OCI-LY1 (cell line): ENCODE measurements around the gene UCN3.

Experiments used
- H2AFZ ChIP-seq: fragments of 200-600 bp; sonication (generic), shearing (Covaris generic); 2 replicates; pipeline ENCODE4 v1.6.0; 2014; ENCODE audit warnings: antibody characterized with exemption, mild to moderate bottlenecking, low read length
- H3F3A ChIP-seq: fragments of 200-600 bp; sonication (generic), shearing (Covaris generic); 2 replicates; pipeline ENCODE4 v1.6.0; 2014; ENCODE audit warnings: mild to moderate bottlenecking, antibody characterized with exemption, low read length, moderate library complexity; ENCODE audit not compliant: insufficient read depth
- H3K27ac ChIP-seq: fragments of 200-600 bp; sonication (generic); 2 replicates; pipeline ENCODE4 v1.5.1; 2014; ENCODE audit warnings: low read length, mixed run types, mild to moderate bottlenecking, low read depth; ENCODE audit not compliant: poor library complexity, severe bottlenecking
- H3K27me3 ChIP-seq: fragments of 200-600 bp; sonication (generic); 2 replicates; pipeline ENCODE4 v1.6.0; 2014; ENCODE audit warnings: antibody characterized with exemption, mild to moderate bottlenecking, low read length, moderate library complexity; ENCODE audit not compliant: insufficient read depth
- H3K36me3 ChIP-seq: fragments of 200-600 bp; sonication (generic); 2 replicates; pipeline ENCODE4 v1.6.1; 2014; ENCODE audit warnings: mild to moderate bottlenecking, antibody characterized with exemption, low read length, moderate library complexity, mixed read lengths; ENCODE audit not compliant: insufficient read depth
- H3K4me1 ChIP-seq: fragments of 200-600 bp; sonication (generic); 2 replicates; pipeline ENCODE4 v1.5.1; 2014; ENCODE audit warnings: mild to moderate bottlenecking, low read length, moderate library complexity; ENCODE audit not compliant: insufficient read depth, severe bottlenecking
- H3K4me2 ChIP-seq: fragments of 200-600 bp; sonication (generic), shearing (Covaris generic); 2 replicates; pipeline ENCODE4 v1.6.1; 2014; ENCODE audit warnings: low read length
- H3K4me3 ChIP-seq: fragments of 200-600 bp; sonication (generic); 2 replicates; pipeline ENCODE4 v1.5.1; 2014; ENCODE audit warnings: low read length, low read depth, mild to moderate bottlenecking, mixed read lengths; ENCODE audit not compliant: poor library complexity, severe bottlenecking
- H3K79me2 ChIP-seq: fragments of 200-600 bp; shearing (Covaris generic); 2 replicates; pipeline ENCODE4 v1.6.1; 2016; ENCODE audit warnings: mixed run types, low read length, mixed read lengths; ENCODE audit not compliant: insufficient read depth
- H3K9ac ChIP-seq: fragments of 200-600 bp; sonication (generic), shearing (Covaris generic); 2 replicates; pipeline ENCODE4 v1.6.1; 2014; ENCODE audit warnings: mild to moderate bottlenecking, low read length, mixed read lengths
- H3K9me2 ChIP-seq: fragments of 200-600 bp; sonication (generic), shearing (Covaris generic); 2 replicates; pipeline ENCODE4 v1.6.1; 2014; ENCODE audit warnings: low read depth, mild to moderate bottlenecking, low read length, mixed read lengths
- H3K9me3 ChIP-seq: fragments of 200-600 bp; shearing (Covaris generic); 2 replicates; pipeline ENCODE4 v1.6.1; 2014; ENCODE audit warnings: low read length, mixed read lengths
- H4K20me1 ChIP-seq: fragments of 200-600 bp; sonication (generic), shearing (Covaris generic); 2 replicates; pipeline ENCODE4 v1.6.0; 2016; ENCODE audit warnings: mild to moderate bottlenecking, low read length; ENCODE audit not compliant: insufficient read depth
- EZH2 ChIP-seq: fragments of 200-600 bp; sonication (generic), shearing (Covaris generic); IDR thresholded peaks from 2 replicates; pipeline ENCODE4 v1.8.0; 2017; ENCODE audit warnings: borderline replicate concordance, mixed run types, mild to moderate bottlenecking, antibody characterized with exemption, low read length, moderate library complexity, mixed read lengths
- TF ChIP-seq, protein P1 (sequence below): fragments of 200-600 bp; sonication (generic), shearing (Covaris generic); IDR thresholded peaks from 2 replicates; pipeline ENCODE4 v1.5.1; 2017; ENCODE audit warnings: mild to moderate bottlenecking, antibody characterized with exemption, low read length, moderate library complexity, mixed read lengths

The UCN3 gene

DNA sequence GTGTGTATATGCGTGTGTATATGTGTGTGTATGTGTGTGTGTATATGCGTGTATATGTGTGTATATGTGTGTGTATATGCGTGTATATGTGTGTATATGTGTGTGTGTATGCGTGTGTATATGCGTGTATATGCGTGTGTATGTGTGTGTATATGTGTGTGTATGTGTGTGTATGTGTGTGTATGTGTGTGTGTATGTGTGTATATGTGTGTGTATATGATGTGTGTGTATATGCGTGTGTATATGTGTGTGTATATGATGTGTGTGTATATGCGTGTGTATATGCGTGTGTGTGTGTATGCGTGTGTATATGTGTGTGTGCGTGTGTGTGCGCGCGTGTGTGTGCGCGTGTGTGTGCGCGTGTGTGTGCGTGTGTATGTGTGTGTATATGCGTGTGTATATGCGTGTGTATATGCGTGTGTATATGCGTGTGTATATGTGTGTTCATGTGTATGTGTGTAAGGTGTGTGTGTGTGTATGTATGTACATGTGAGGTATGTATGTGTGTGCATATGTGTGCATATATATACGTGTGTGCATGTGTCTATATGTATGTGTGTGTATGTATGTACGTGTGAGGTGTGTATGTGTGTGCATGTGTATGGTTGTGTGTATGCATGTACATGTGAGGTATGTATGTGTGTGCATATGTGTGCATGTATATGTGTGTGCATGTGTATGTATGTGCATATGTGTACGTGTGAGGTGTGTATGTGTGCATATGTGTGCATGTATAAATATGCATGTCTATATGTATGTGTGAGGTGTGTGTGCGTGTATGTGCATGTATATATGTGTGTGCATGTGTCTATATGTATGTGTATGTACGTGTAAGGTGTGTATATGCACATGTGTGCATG lies 6.0 kb downstream of the UCN3 start:
- H3K79me2 ChIP-seq: no peaks in the 10 kb centered on the region
- H3K9me3 ChIP-seq: no peaks in the 10 kb centered on the region
- H4K20me1 ChIP-seq: no peaks in the 10 kb centered on the region
- H3K9me2 ChIP-seq: no peaks in the 10 kb centered on the region
- no peak overlapping the region for H2AFZ ChIP-seq
- peaks cover 3% of the 10 kb centered on the region; the same call in 1 of the 2 replicates for H3F3A ChIP-seq
- no peak overlapping the region for H3K9ac ChIP-seq
- no peak overlapping the region for H3K4me2 ChIP-seq
- H3K36me3 ChIP-seq: no peaks in the 10 kb centered on the region
- TF ChIP-seq, protein P1, sequence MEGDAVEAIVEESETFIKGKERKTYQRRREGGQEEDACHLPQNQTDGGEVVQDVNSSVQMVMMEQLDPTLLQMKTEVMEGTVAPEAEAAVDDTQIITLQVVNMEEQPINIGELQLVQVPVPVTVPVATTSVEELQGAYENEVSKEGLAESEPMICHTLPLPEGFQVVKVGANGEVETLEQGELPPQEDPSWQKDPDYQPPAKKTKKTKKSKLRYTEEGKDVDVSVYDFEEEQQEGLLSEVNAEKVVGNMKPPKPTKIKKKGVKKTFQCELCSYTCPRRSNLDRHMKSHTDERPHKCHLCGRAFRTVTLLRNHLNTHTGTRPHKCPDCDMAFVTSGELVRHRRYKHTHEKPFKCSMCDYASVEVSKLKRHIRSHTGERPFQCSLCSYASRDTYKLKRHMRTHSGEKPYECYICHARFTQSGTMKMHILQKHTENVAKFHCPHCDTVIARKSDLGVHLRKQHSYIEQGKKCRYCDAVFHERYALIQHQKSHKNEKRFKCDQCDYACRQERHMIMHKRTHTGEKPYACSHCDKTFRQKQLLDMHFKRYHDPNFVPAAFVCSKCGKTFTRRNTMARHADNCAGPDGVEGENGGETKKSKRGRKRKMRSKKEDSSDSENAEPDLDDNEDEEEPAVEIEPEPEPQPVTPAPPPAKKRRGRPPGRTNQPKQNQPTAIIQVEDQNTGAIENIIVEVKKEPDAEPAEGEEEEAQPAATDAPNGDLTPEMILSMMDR: no peak
- no peak for TF ChIP-seq EZH2
- H3K27ac ChIP-seq: no peak overlapping the region
- no peaks in the 10 kb centered on the region for H3K4me1 ChIP-seq
- no peak overlapping the region for H3K4me3 ChIP-seq
- H3K27me3 ChIP-seq: no peaks in the 10 kb centered on the region; the same call in 1 of the 2 replicates

GRCh38 chr10:5373307-5373706 lies 8.5 kb downstream of the UCN3 start:
- Histone ChIP-seq H3K27ac (no peak overlapping the region), H3K9me3 (no peaks in the 10 kb centered on the region), H3K4me3 (no peak overlapping the region), H2AFZ (no peak overlapping the region), H3K27me3 (no peaks in the 10 kb centered on the region; the same call in 1 of the 2 replicates), H3K4me2 (no peak overlapping the region), H3K36me3 (no peaks in the 10 kb centered on the region), H3K79me2 (no peaks in the 10 kb centered on the region), H4K20me1 (no peaks in the 10 kb centered on the region), H3K4me1 (no peaks in the 10 kb centered on the region), H3K9ac (no peak overlapping the region), H3K9me2 (no peaks in the 10 kb centered on the region), H3F3A (peaks cover 3% of the 10 kb centered on the region; the same call in 1 of the 2 replicates)
- TF ChIP-seq, protein P1: no peak
- TF ChIP-seq EZH2: no peak

DNA sequence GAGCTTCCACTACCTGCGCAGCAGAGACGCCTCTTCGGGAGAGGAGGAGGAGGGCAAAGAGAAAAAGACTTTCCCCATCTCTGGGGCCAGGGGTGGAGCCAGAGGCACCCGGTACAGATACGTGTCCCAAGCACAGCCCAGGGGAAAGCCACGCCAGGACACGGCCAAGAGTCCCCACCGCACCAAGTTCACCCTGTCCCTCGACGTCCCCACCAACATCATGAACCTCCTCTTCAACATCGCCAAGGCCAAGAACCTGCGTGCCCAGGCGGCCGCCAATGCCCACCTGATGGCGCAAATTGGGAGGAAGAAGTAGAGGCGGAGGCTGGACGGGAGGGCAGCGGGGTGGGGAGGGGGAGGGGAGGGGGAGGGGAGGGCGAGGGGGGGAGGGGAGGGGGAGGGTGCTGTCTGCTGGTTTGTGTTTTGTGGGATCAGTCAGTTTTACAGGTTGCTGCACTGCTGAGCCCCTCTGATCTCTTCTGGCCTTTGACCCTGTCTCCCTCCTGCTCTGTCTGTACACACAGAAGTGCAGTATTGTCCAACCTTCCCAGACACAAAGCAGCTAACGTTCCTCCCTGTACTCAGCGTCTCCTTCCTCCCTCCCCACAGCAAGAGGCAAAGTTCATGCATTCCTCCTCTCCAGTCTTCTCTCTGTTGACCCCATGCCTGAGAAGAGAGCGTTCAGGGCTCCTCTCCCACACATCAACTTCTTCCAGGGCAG lies 9.3 kb downstream of the UCN3 start:
- H3K9me2 ChIP-seq: no peaks in the 10 kb centered on the region
- H3K79me2 ChIP-seq: no peaks in the 10 kb centered on the region
- H2AFZ ChIP-seq: no peak overlapping the region
- no peak overlapping the region for H3K4me3 ChIP-seq
- no peaks in the 10 kb centered on the region for H3K9me3 ChIP-seq
- no peaks in the 10 kb centered on the region for H3K36me3 ChIP-seq
- H3K9ac ChIP-seq: no peak overlapping the region
- no peak for TF ChIP-seq EZH2
- TF ChIP-seq, protein P1: no peak
- H3F3A ChIP-seq: peaks cover 3% of the 10 kb centered on the region; the same call in 1 of the 2 replicates
- no peak overlapping the region for H3K4me2 ChIP-seq
- no peak overlapping the region for H3K27ac ChIP-seq
- H3K4me1 ChIP-seq: no peaks in the 10 kb centered on the region
- no peaks in the 10 kb centered on the region for H4K20me1 ChIP-seq
- no peaks in the 10 kb centered on the region; the same call in 1 of the 2 replicates for H3K27me3 ChIP-seq
